Forelimb muscle (tissue), 1 donor: ENCODE data around the gene UTS2B. TPM values are rescaled to one million over a fixed set of nuclear protein-coding genes. Genes with fewer than 3 reads are reported as not detected.

Source experiments
- DNase-seq: peaks from one replicate; pipeline ENCODE4 v3.0.0-alpha.2; 2013; ENCODE audit warnings: low read depth
- polyA plus RNA-seq: library from polyadenylated mRNA; unstranded; fragments of 120-200 nt; gene quantifications from one replicate; pipeline ENCODE4 v1.2.1, GENCODE V29; 2013; ENCODE audit not compliant: insufficient read length

The UTS2B gene
- polyA plus RNA-seq, 1 donor = 0.14 TPM

GRCh38 chr3:191352014-191352413 is 21.7 kb upstream of the UTS2B start:
- DNase-seq = no peak

DNA sequence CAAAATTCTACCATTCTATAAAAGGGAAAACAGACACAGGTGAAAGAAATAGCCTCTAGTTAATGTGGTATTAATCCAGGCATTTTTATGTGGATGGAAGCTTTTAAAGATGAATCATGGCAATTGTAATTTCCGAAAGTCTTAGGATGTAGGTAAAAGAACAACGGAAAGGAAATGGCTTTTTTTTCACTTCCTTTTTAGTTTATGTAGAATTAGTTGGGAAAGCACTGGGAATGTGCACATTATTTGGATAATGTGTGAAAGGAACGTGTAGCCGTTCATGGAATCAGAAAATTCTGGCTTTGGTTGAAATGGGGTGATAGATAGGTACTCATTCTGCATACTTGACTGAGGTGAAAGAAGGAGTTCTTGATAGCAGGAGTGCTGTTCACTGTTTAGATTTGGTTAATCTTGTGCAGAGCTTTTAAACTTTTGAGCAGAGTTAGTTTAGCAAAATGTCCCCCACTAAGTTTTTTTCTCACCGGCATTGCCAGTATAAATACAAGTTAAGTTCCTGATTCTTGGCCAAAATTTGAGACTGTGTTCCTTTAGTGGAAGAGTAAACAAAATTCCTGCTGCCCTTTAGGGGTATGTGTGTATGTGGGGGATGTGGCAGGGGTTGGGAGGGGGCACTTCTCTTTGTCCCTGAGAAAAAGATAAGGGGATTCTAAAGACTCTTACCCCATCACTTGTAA is 20.2 kb upstream of the UTS2B start:
- no peak for DNase-seq

- DNase-seq = no peak
Measured at GRCh38 chr3:191348098-191348497, 17.8 kb upstream of the UTS2B start.

DNA sequence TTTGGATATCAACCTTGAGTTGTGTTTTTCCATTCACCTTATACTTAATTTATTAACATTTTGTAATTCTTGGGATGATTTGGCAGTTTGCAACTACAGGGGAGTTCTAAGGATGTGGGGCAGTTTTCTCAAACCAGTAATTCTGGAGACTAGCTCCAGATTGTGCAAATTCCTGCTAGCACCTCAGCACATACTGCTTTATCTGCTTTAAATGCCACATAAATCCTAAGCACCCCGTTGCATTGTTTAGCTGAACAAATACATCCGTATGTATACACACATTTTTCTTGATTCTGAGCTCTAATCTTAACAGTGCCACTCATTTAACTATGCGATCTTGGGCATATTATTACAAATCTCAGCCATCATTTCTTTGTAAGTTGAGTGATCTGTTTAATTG is 16.9 kb upstream of the UTS2B start:
- no peak for DNase-seq

GRCh38 chr3:191345334-191345733 is 15.0 kb upstream of the UTS2B start:
- DNase-seq = no peak

- no peak for DNase-seq
Measured at GRCh38 chr3:191343913-191344312, 13.6 kb upstream of the UTS2B start.

DNA sequence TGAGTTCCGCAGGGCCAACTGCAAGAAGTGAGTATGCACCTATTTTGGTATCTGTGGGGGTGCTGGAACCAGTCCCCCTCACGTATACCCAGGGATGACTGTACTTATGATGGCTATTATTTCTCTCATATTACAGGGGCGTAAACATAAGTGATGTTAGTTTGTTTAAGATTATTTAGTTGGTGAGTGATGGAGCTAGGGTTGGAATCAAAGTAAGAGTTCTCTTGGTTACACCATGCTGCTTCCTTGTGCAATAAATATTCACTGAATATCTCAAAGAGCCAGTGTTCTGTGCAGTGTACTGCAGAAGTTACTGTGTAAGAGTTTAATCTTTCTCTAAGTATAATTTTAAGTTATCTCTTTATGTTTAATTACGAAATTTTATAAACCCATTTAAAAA is 12.8 kb upstream of the UTS2B start:
- no peak for DNase-seq

DNA sequence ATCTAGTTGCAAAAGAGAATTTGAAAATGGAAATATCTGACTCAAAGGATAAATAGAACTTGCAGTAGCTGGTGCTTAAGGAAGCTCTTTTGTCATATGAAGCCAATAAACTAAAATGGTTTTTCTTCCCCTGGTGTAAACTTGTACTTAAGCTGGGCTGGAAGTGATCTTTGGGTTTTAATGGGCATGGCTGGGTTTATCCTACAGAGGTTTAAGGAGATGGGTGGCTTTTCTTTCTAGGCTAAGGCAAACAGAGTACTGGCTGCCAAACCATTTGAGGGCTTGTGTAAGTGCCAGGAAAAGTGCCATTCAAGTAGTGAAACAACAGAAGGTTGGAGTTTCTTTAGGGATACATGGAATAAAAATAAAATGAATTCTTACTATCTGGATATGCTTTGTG is 12.1 kb upstream of the UTS2B start:
- DNase-seq = no peak

DNA sequence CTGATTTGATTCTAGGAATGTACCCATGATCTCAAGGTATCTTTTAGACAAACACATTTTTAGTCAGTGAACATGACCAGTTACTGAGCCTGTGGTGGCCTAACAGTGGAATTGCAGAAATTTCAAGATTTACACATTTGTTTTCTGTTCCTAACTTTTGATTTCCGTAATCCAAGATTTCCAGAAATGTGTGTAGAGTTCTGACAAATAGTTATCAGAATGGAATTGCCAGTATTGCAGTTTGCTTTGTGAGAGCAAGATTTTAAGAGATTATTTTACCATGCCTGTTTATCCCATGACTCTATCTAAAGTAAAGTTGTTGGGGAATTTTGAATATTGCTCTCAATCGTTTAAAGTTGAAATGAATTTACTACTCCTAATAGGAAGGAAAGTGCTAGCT is 11.7 kb upstream of the UTS2B start:
- DNase-seq = no peak

- no peak for DNase-seq
Measured at GRCh38 chr3:191340966-191341365, 10.6 kb upstream of the UTS2B start.

DNA sequence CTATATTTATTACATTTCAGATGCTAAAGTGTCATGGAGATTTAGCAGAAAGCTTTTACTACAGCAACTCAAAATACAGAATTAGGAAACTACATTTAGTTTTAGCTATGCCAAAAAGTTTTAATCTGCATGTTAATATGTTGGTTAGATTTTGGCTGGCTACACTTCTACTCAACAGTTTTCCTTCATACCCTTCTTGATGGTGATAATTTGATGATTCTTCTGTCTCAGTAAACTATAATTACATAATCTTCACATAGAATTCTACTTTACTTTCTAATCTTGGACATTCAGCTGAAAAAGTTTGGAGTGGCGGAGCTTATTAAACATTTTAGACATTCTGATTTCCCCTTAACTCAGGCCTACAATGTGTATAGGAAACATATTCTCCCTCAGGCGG is 10.0 kb upstream of the UTS2B start:
- no peak for DNase-seq

- DNase-seq = no peak
Measured at GRCh38 chr3:191339316-191339917, 9.1 kb upstream of the UTS2B start.

DNA sequence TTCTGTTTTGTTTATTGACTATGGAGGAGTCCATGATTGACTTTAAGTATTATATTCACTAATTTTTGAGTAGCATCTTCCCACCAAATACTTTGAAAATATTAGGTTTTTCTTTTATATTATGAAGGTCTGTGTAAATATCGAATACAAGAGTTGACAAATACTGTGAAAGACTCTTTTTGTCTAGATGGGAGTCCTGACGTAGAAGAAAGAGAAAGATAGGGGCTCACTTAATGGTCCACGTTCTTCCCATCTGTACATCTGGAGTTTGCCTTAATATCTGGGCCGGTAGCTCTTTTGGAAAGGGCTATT is 7.8 kb upstream of the UTS2B start:
- DNase-seq = no peak

- DNase-seq = no peak
Measured at GRCh38 chr3:191336833-191337232, 6.5 kb upstream of the UTS2B start.

GRCh38 chr3:191334346-191334893 is 4.1 kb upstream of the UTS2B start:
- no peak for DNase-seq

DNA sequence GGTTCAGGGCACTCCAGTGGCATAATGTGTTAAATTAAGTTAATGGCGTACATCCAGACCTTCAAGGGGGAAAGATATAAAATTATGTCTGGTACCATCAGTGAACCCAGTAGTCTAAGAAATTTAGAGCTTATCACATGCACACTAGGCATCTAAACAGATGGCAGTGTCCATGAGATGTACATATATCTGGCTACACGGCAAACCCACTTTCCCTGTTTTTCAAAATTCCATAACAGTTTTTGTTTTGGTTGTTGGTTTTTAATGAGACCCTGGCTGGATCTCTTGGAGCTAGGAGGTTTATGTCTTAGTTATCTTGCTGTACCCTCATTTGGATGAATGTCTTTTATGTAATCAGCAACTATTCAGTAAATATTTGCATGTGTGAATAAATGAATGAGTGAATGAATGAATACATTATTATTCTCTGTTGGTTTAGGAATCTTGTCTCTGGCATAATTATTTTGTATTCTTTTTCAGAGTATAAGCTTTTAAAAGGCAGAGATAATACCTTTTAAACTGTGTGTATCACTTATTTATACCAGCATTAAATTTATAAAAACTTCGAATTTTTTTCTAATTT is 3.1 kb upstream of the UTS2B start:
- DNase-seq = no peak

DNA sequence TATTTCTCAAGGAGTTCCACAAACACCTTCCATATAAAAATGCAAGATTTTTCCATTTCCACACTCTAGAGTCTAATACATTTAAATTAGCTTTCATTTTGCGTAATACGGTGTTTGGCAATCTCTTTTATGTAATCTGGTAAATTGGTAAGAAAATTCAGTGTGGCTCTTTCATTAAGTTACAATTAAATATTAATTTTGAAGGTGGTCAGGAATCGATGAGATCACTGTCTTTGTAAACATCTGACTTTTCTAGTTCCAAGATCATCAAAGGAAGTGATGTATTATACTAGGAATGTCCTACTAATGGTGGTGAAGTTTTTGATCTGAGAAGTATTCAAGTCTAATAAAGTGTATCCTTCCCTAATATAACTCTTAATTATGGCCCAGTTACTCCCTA is 1.1 kb upstream of the UTS2B start:
- DNase-seq = no peak

DNA sequence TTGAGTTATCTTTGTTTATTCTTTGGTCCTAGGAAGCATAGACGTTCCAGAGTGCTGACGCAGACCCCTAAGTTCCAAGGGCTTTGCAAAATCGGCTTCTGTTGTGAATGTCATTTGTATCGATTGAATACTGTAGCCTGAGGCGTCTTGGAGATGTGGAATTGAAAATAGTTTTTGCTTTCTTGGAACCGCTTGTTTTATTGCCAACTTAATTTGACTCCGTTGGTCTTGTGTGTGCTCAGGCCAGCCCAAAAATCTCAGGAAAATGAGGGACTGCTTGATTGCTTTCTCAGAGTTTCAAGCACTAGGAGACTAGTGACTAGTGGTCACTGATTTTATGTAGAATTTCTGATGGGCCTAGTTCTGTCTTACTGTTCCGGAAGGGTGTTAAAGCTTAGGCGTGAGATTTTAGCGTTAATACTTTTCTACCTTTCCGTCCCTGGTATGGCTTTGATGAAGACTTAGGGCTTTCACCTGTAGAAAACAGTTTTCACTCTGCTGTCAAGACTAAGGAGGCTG is 263 bp upstream of the UTS2B start:
- DNase-seq = no peak

DNA sequence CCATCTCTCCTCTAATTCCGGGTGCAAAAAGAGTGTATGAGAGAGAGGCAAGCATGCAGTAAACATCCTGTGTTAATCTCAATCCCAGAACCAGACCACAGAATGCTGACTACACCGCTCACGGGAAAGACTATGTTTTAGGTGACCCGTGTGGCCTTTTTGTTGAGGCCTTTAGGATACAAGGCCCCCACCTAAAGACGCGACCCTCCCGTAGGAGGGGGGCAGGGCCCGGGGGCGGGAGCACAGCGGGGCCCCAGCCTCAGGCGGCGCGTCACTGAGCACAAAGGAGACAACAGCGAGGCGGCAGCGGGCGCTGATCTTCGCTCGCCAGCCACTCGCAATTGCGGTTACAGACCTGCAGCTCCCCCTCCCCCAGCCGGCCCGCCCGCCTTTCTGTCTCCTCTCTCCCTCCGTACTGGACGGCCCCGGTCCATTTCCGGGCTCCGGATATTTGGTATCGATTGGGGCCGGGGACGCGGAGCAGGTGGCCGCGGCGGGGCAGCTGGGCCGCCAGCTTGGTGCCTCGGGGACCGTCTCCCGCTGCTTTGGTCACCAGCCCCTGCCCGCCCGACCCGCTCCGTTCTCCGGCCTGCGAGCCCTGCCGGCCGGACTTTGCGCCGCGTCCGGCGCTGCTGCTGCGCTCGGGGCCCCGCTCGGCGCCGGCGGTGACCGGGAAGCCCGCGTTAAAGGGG is 1.2 kb downstream of the UTS2B start, which contains the start of gene CCDC50:
TSS of gene CCDC50 (plus strand) at position 433 of the 692 bp plus-strand sequence. CDS start 281 bp downstream, outside the sequence.
- no peak for DNase-seq

DNA sequence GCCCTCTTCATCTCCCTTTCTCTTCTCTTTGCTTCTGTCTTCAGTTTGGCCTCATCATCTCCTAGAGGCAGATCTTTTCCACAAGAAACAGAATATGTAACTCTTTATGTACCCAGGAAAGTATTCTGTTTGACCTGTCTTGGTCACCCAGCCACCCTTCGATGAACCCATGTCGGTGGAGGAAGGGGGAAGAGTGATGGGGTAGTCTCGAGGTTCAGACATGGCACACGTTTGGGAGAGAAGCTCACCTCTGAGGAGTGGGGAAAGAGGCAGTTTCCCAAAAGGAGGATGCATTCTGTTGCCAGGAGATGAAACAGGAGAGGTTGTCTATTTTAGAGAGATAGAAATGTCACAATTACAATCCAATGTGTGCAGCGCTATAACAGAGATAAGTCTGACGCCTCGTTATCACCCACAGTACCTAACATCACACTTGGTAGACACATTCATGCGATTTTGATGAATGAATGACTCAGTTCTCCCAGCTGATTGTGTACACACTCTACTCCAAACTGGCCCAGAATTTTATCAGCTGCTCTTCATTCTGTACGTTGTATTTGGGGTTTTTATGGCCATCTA is 1.9 kb downstream of the UTS2B start:
- no peak for DNase-seq

DNA sequence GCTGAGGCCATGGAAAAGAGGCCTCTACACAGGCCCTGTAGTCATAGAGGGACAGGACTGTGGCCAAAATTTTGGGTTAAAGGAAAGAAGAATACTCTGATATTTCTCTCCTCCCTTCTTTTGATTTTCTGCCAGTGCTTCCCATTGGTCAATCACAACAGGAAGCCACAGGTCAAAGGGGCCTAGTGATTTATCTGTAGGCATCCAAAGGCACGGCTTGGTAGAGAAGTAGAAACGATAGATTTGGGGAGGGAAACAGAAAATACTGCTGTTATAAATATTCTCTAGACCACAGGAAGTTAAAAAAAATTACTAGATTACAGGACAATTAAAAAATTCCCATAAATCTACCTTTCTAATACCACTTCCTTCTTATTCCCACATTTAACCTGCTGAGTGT is 2.8 kb downstream of the UTS2B start:
- no peak for DNase-seq

DNA sequence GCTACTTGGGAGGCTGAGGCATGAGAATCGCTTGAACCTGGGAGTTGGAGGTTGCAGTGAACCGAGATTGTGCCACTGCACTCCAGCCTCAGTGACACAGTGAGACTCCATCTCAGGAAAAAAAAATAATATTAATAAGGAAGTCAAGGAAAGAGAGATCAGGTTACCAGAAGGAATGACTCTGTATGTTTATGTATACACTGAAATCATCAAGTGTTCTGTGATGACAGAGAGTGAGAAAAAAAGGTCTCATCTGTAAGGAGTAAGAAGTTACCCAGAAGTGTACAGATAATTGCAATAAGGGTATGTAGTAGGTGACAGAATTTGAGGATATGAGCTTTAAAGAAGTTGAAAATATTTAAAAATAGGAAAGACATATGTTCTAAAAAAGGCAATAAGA is 5.4 kb downstream of the UTS2B start:
- no peak for DNase-seq
